ENCODE results near the gene ANXA3. TPM values are rescaled to one million over a fixed set of nuclear protein-coding genes. Genes with fewer than 3 reads are reported as not detected.

ANXA3 gene
- total RNA-seq, 1 donor from 2014 or later, result 1.0 TPM

GRCh38 chr4:78604988-78605387, 53.4 kb downstream of the ANXA3 start:
- Mint-ChIP-seq H3K4me3 (ENCODE audit: unreplicated experiment) (no peak overlapping the region), H3K36me3 (ENCODE audit: unreplicated experiment) (peaks cover 2% of the 10 kb centered on the region)

GRCh38 chr4:78606035-78606434, 54.5 kb downstream of the ANXA3 start:
- TF ChIP-seq CTCF (IDR thresholded peaks at IDR 0.05), result no peak
- Mint-ChIP-seq H3K36me3 (ENCODE audit: unreplicated experiment) (peaks cover 2% of the 10 kb centered on the region), H3K27ac (ENCODE audit: unreplicated experiment) (no peak overlapping the region), H3K9me3 (ENCODE audit: unreplicated experiment) (no peaks in the 10 kb centered on the region), H3K4me1 (ENCODE audit: unreplicated experiment) (peaks cover 9% of the 10 kb centered on the region), H3K4me3 (ENCODE audit: unreplicated experiment) (no peak overlapping the region), H3K27me3 (ENCODE audit: unreplicated experiment) (peaks cover 6% of the 10 kb centered on the region)
- no peak for DNase-seq (ENCODE audit: extremely low spot score, unreplicated experiment)

More at GRCh38 chr4:78604988-78605387, 53.4 kb downstream of the ANXA3 start:
- Mint-ChIP-seq H3K4me1 (ENCODE audit: unreplicated experiment) (no peaks in the 10 kb centered on the region), H3K9me3 (ENCODE audit: unreplicated experiment) (no peaks in the 10 kb centered on the region), H3K27me3 (ENCODE audit: unreplicated experiment) (peaks cover 6% of the 10 kb centered on the region), H3K27ac (ENCODE audit: unreplicated experiment) (no peak overlapping the region)
- DNase-seq (ENCODE audit: extremely low spot score, unreplicated experiment), result no peak
- TF ChIP-seq CTCF (IDR thresholded peaks at IDR 0.05), result no peak

- Mint-ChIP-seq H3K4me1 (ENCODE audit: unreplicated experiment) (peaks cover 9% of the 10 kb centered on the region), H3K27me3 (ENCODE audit: unreplicated experiment) (peaks cover 6% of the 10 kb centered on the region), H3K36me3 (ENCODE audit: unreplicated experiment) (peaks cover 2% of the 10 kb centered on the region), H3K27ac (ENCODE audit: unreplicated experiment) (no peak overlapping the region), H3K9me3 (ENCODE audit: unreplicated experiment) (no peaks in the 10 kb centered on the region), H3K4me3 (ENCODE audit: unreplicated experiment) (no peak overlapping the region)
- no peak for TF ChIP-seq CTCF (IDR thresholded peaks at IDR 0.05)
- no peak for DNase-seq (ENCODE audit: extremely low spot score, unreplicated experiment)
Observed at GRCh38 chr4:78606530-78607095, 55.0 kb downstream of the ANXA3 start.

GRCh38 chr4:78608684-78609083, 57.1 kb downstream of the ANXA3 start:
- H3K27ac Mint-ChIP-seq (ENCODE audit: unreplicated experiment), result no peak overlapping the region
- peaks cover 2% of the 10 kb centered on the region for H3K27me3 Mint-ChIP-seq (ENCODE audit: unreplicated experiment)
- TF ChIP-seq CTCF (IDR thresholded peaks at IDR 0.05), result no peak
- H3K4me3 Mint-ChIP-seq (ENCODE audit: unreplicated experiment), result no peak overlapping the region
- DNase-seq (ENCODE audit: extremely low spot score, unreplicated experiment), result no peak
- H3K9me3 Mint-ChIP-seq (ENCODE audit: unreplicated experiment), result no peaks in the 10 kb centered on the region
- H3K4me1 Mint-ChIP-seq (ENCODE audit: unreplicated experiment), result peaks cover 9% of the 10 kb centered on the region
- no peaks in the 10 kb centered on the region for H3K36me3 Mint-ChIP-seq (ENCODE audit: unreplicated experiment)

GRCh38 chr4:78609580-78609979, 58.0 kb downstream of the ANXA3 start:
- Mint-ChIP-seq H3K4me1 (ENCODE audit: unreplicated experiment) (peaks cover 9% of the 10 kb centered on the region), H3K9me3 (ENCODE audit: unreplicated experiment) (no peaks in the 10 kb centered on the region), H3K27ac (ENCODE audit: unreplicated experiment) (no peak overlapping the region), H3K4me3 (ENCODE audit: unreplicated experiment) (no peak overlapping the region), H3K36me3 (ENCODE audit: unreplicated experiment) (no peaks in the 10 kb centered on the region), H3K27me3 (ENCODE audit: unreplicated experiment) (no peaks in the 10 kb centered on the region)
- DNase-seq (ENCODE audit: extremely low spot score, unreplicated experiment), result no peak
- no peak for TF ChIP-seq CTCF (IDR thresholded peaks at IDR 0.05)

All from osteocyte (in vitro differentiated cells).